Lung microvascular endothelial cell (primary cell): ENCODE data around the gene EXPH5. TPM values are rescaled to one million over a fixed set of nuclear protein-coding genes. Genes with fewer than 3 reads are reported as not detected.
"Not testable (repeated sequence)": the region's sequence is repeated elsewhere in the genome, so short reads cannot be mapped to it uniquely, and the experiment has no call there.

Experiments used
- DNase-seq, 2 donors: peaks; one replicate each; pipeline versions ENCODE4 v3.0.0 to v3.0.0-alpha.2; 2010; ENCODE audit warnings: low read depth in 2 of 2
- total RNA-seq: library from RNA; depleted of rRNA; stranded (reverse); fragments of >200 nt; gene quantifications from 2 replicates; pipeline ENCODE4 v1.2.1, GENCODE V29; 2014

The EXPH5 gene
- total RNA-seq, 1 donor from 2014 or later = under 0.01 TPM

GRCh38 chr11:108601150-108601549, 7.6 kb upstream of the EXPH5 start:
- DNase-seq = no peak

GRCh38 chr11:108599978-108600377, 6.4 kb upstream of the EXPH5 start:
- no peak for DNase-seq

GRCh38 chr11:108597736-108598355, 4.3 kb upstream of the EXPH5 start:
- DNase-seq = no peak

- DNase-seq = no peak
These were observed 3.1 kb upstream of the EXPH5 start for GRCh38 chr11:108596701-108597100.

GRCh38 chr11:108593923-108594434, 411 bp upstream of the EXPH5 start:
- no peak for DNase-seq

GRCh38 chr11:108592591-108593213, 866 bp downstream of the EXPH5 start:
- peak in 1 of 2 donors; percentile 7 for DNase-seq

GRCh38 chr11:108591893-108592292, 1.7 kb downstream of the EXPH5 start:
- no peak for DNase-seq

GRCh38 chr11:108589136-108589535, 4.4 kb downstream of the EXPH5 start:
- DNase-seq = no peak

- DNase-seq = no peak
These were observed 5.3 kb downstream of the EXPH5 start for GRCh38 chr11:108588287-108588686.

GRCh38 chr11:108587109-108587508, 6.5 kb downstream of the EXPH5 start:
- DNase-seq = no peak

GRCh38 chr11:108586600-108586999, 7.0 kb downstream of the EXPH5 start:
- DNase-seq = no peak

- not testable (repeated sequence) for DNase-seq
These were observed 7.4 kb downstream of the EXPH5 start for GRCh38 chr11:108586185-108586584.

- no peak for DNase-seq
These were observed 8.6 kb downstream of the EXPH5 start for GRCh38 chr11:108584973-108585372.

GRCh38 chr11:108580645-108581044, 12.9 kb downstream of the EXPH5 start:
- no peak for DNase-seq

GRCh38 chr11:108580043-108580442, 13.5 kb downstream of the EXPH5 start:
- no peak for DNase-seq

GRCh38 chr11:108576523-108576922, 17.0 kb downstream of the EXPH5 start:
- DNase-seq = no peak

GRCh38 chr11:108574675-108575074, 18.9 kb downstream of the EXPH5 start:
- no peak for DNase-seq

- no peak for DNase-seq
These were observed 22.6 kb downstream of the EXPH5 start for GRCh38 chr11:108571001-108571400.

- no peak for DNase-seq
These were observed 23.7 kb downstream of the EXPH5 start for GRCh38 chr11:108569896-108570295.

GRCh38 chr11:108568195-108568858, 25.2 kb downstream of the EXPH5 start:
- no peak for DNase-seq

GRCh38 chr11:108565653-108566052, 27.9 kb downstream of the EXPH5 start:
- no peak for DNase-seq

- DNase-seq = no peak
These were observed 30.6 kb downstream of the EXPH5 start for GRCh38 chr11:108562746-108563581.
